K562 (cell line): ENCODE measurements around the gene CXCL1. TPM values are rescaled to one million over a fixed set of nuclear protein-coding genes. Genes with fewer than 3 reads are reported as not detected.

Experiments
- ATAC-seq: fragments of 200-7000 bp; cut with Tn5 transposase; 3 replicates; pipeline ENCODE4 v1.9.1; 2020; ENCODE audit warnings: moderate library complexity
- BruUV-seq: library from RNA; stranded (reverse); fragments of 400-500 nt; replicated peaks from 2 replicates; lab custom pipeline; 2021; lab: Mats Ljungman, UMichigan
- CTCF ChIA-PET: fragments of 300-600 bp; formaldehyde crosslinking; extraction: SDS; loops from one replicate; lab custom pipeline; 2021; ENCODE audit warnings: low intra/inter-chr PET ratio; lab: Yijun Ruan, JAX
- POLR2A ChIA-PET: fragments of 300-600, 350-650 bp; sonication (Branson Sonifier 250); formaldehyde crosslinking; extraction: SDS; loops from one replicate; lab custom pipeline; 2021; ENCODE audit warnings: antibody characterized with exemption, inconsistent platforms; lab: Yijun Ruan, JAX
- DNase-seq, 4 experiments: peaks; one replicate each; pipeline versions ENCODE4 v3.0.0 to v3.0.0-alpha.2; 2011 to 2018; ENCODE audit warnings: low spot score in 3 of 4, mixed read lengths in 3 of 4; ENCODE audit errors: extremely low read depth in 1 of 4
- FAIRE-seq: peaks from 2 replicates; lab custom pipeline; 2011; peaks lifted over from hg19 to GRCh38; lab: Jason Lieb, UNC
- H2AFZ ChIP-seq: 2 replicates; pipeline ENCODE4 v1.6.0; 2011; ENCODE audit warnings: low read depth, low read length, control low read depth, inconsistent platforms
- H3K27ac ChIP-seq: fragments of 200-600 bp; 3 replicates; pipeline ENCODE4 v1.8.0; 2011; ENCODE audit warnings: low read depth, mild to moderate bottlenecking, control low read depth, inconsistent platforms, low read length, moderate library complexity, mixed read lengths; ENCODE audit errors: extremely low read depth
- H3K27me3 ChIP-seq, 2 experiments: fragments of 300-600 bp in 1 of 2; 2 replicates in 1 of 2; 3 replicates in 1 of 2; pipeline versions ENCODE4 v1.6.0 to v1.8.0; 2011; ENCODE audit warnings: inconsistent platforms in 2 of 2, low read length in 2 of 2, mild to moderate bottlenecking in 1 of 2, mixed read lengths in 1 of 2, moderate library complexity in 1 of 2; ENCODE audit not compliant: control insufficient read depth in 2 of 2, insufficient read depth in 2 of 2
- H3K36me3 ChIP-seq: fragments of 300-600 bp; 3 replicates; pipeline ENCODE4 v1.8.0; 2011; ENCODE audit warnings: mild to moderate bottlenecking, low read length, inconsistent platforms; ENCODE audit not compliant: control insufficient read depth, insufficient read depth
- H3K4me1 ChIP-seq, 2 experiments: fragments of 200-600 bp in 1 of 2; replicated peaks in 1 of 2; 2 replicates in 1 of 2; 3 replicates in 1 of 2; pipeline versions ENCODE4 v1.5.1 to v1.8.0; 2011; ENCODE audit warnings: inconsistent platforms in 2 of 2, low read length in 2 of 2, mild to moderate bottlenecking in 1 of 2, mixed read lengths in 1 of 2, moderate library complexity in 1 of 2; ENCODE audit not compliant: control insufficient read depth in 2 of 2, insufficient read depth in 2 of 2
- H3K4me2 ChIP-seq: 2 replicates; pipeline ENCODE4 v1.6.1; 2011; ENCODE audit warnings: low read length, control low read depth, inconsistent platforms, mixed read lengths; ENCODE audit not compliant: insufficient read depth
- H3K4me3 ChIP-seq: fragments of 200-600 bp; sonication (generic), shearing (Covaris generic); 2 replicates; pipeline ENCODE4 v1.5.1; 2016; ENCODE audit warnings: control low read depth, inconsistent platforms
- H3K79me2 ChIP-seq: fragments of 200-600 bp; 3 replicates; pipeline ENCODE4 v1.8.0; 2011; ENCODE audit warnings: low read length, inconsistent platforms; ENCODE audit not compliant: control insufficient read depth, insufficient read depth
- H3K9ac ChIP-seq, 2 experiments: 2 replicates each; pipeline versions ENCODE4 v1.6.0 to v1.6.1; 2011; ENCODE audit warnings: low read depth in 2 of 2, low read length in 2 of 2, control low read depth in 1 of 2, inconsistent platforms in 1 of 2, mild to moderate bottlenecking in 1 of 2, mixed read lengths in 1 of 2; ENCODE audit not compliant: insufficient read depth in 1 of 2
- H3K9me1 ChIP-seq: one replicate; pipeline ENCODE4 v1.6.0; 2011; ENCODE audit warnings: inconsistent platforms, mild to moderate bottlenecking, low read length, moderate library complexity; ENCODE audit not compliant: control insufficient read depth, insufficient read depth
- H3K9me3 ChIP-seq: replicated peaks from 2 replicates; pipeline ENCODE4 v1.5.1; 2011; ENCODE audit warnings: low read depth, low read length, inconsistent platforms; ENCODE audit not compliant: control insufficient read depth, insufficient read depth
- H4K20me1 ChIP-seq: replicated peaks from 2 replicates; pipeline ENCODE4 v1.6.1; 2011; ENCODE audit warnings: low read length, inconsistent platforms, mixed read lengths; ENCODE audit not compliant: control insufficient read depth, insufficient read depth
- HMBOX1 ChIP-seq: sonication (generic); IDR thresholded peaks from 2 replicates; pipeline ENCODE4 v1.6.1; 2016
- ILF3 ChIP-seq: fragments of 450-650 bp; IDR thresholded peaks from 2 replicates; pipeline ENCODE4 v1.6.1; 2018; ENCODE audit warnings: antibody characterized with exemption, mild to moderate bottlenecking, moderate library complexity, borderline replicate concordance
- JUNB ChIP-seq: fragments of 450-650 bp; formaldehyde crosslinking; conservative IDR thresholded peaks from 2 replicates; pipeline ENCODE4 v1.4.0; 2020; ENCODE audit warnings: mild to moderate bottlenecking
- NKRF ChIP-seq: fragments of 450-650 bp; IDR thresholded peaks from 2 replicates; pipeline ENCODE4 v1.6.1; 2016; ENCODE audit warnings: borderline replicate concordance
- RBBP5 ChIP-seq: fragments of 200-600 bp; sonication (generic); IDR thresholded peaks from 2 replicates; pipeline ENCODE4 v1.6.1; 2012; ENCODE audit warnings: borderline replicate concordance, mild to moderate bottlenecking, low read length, control low read depth, inconsistent platforms; ENCODE audit not compliant: insufficient read depth, poor library complexity, severe bottlenecking
- ZBTB2 ChIP-seq: fragments of 450-650 bp; IDR thresholded peaks from 2 replicates; pipeline ENCODE4 v1.6.1; 2016; ENCODE audit warnings: antibody characterized with exemption
- ZFP36 ChIP-seq: fragments of 150-350 bp; IDR thresholded peaks from 2 replicates; pipeline ENCODE4 v1.6.1; 2018; ENCODE audit warnings: low read length, low read depth; ENCODE audit not compliant: partially characterized antibody
- ZNF165 ChIP-seq: fragments of 250-450 bp; sonication (Bioruptor Pico); IDR thresholded peaks from 2 replicates; pipeline ENCODE4 v1.4.0; 2020; ENCODE audit warnings: borderline replicate concordance
- ZNF778 ChIP-seq: fragments of 450-650 bp; formaldehyde crosslinking; IDR thresholded peaks from 2 replicates; pipeline ENCODE4 v1.4.0; 2020; ENCODE audit warnings: mild to moderate bottlenecking, moderate library complexity
- WGBS: fragments of 100-300 bp; shearing (Covaris generic); methylation state at CpG from one replicate; pipeline ENCODE4 v1.1.6; 2016; ENCODE audit warnings: low coverage, mixed read lengths; ENCODE audit not compliant: insufficient coverage; ENCODE audit errors: missing lambda C conversion rate; 5-methylcytosine and 5-hydroxymethylcytosine counted together
- in situ Hi-C: fragments of 300-500 bp; cut with MboI; formaldehyde crosslinking; loops from 4 replicates; pipeline ENCODE4 v1.15.0; 2018; ENCODE audit warnings: inconsistent platforms, mixed read lengths
- intact Hi-C: fragments of 100-400 bp; cut with micrococcal nuclease; formaldehyde crosslinking; loops from 2 replicates; pipeline ENCODE4 v1.14.2; 2022
- polyA plus RNA-seq, 8 experiments: library from polyadenylated mRNA; depleted of rRNA in 4 of 8; stranded (reverse) in 5 of 8; unstranded in 3 of 8; fragments of >200 nt; fragmentation: Nextera tagmentation in 2 of 8; fragmentation: Illumina TruSeq in 1 of 8; extraction: Ambion mirVana in 2 of 8; extraction: Trizol in 1 of 8; gene quantifications; 2 replicates each; pipeline versions ENCODE4 v1.2.1 to v1.2.3, GENCODE V29; 2011 to 2014; ENCODE audit warnings: inconsistent platforms in 1 of 8, missing spikeins in 1 of 8
- total RNA-seq, 7 experiments: library from RNA; depleted of rRNA in 6 of 7; stranded (reverse); fragments of >200 nt in 6 of 7; fragmentation: Illumina TruSeq in 2 of 7; extraction: Trizol in 2 of 7; gene quantifications; 2 replicates each; pipeline versions ENCODE4 v1.2.1 to v1.2.3, GENCODE V29; 2011 to 2021; ENCODE audit warnings: low replicate concordance in 1 of 7

The CXCL1 gene
- total and polyA plus RNA-seq, 9 of the 15 experiments (the other 6 are each of a cell fraction or from before 2014, with no cell fraction given), result 0.07 to 2.2 (median 0.32) TPM; not detected in 3

GRCh38 chr4:73859614-73860088 is 9.5 kb upstream of the CXCL1 start:
- peak; percentile 23 for FAIRE-seq
- H3K27ac ChIP-seq, result no peak overlapping the region

GRCh38 chr4:73860181-73860580 is 9.0 kb upstream of the CXCL1 start:
- in situ Hi-C loops (no loop called here), intact Hi-C loops (no loop called here)
- Histone ChIP-seq H3K27ac (no peak overlapping the region), H3K4me3 (no peak overlapping the region), H3K4me1 (no peaks in the 10 kb centered on the region; a peak in 1 of 5 replicates), H3K36me3 (no peaks in the 10 kb centered on the region), H3K79me2 (no peaks in the 10 kb centered on the region), H3K27me3 (no peaks in the 10 kb centered on the region), H4K20me1 (no peaks in the 10 kb centered on the region), H3K9ac (no peak overlapping the region), H3K9me1 (no peaks in the 10 kb centered on the region), H2AFZ (no peak overlapping the region), H3K9me3 (no peaks in the 10 kb centered on the region), H3K4me2 (no peak overlapping the region)
- ATAC-seq (no peak), FAIRE-seq (no peak), DNase-seq (no peak)
- no TSS peak for BruUV-seq
- POLR2A ChIA-PET, result interaction anchor here (1.5 to 1.8 kb wide), 3 partner anchors 9 to 28 kb away, joined by 3 to 4 read pairs (median 3); partner anchors contain the start of gene CXCL1
- WGBS, result 34% methylated on average over 4 of the region's 4 CpGs
- CTCF ChIA-PET, result no interaction called here
- TF ChIP-seq RBBP5 (no peak), ZBTB2 (no peak), JUNB (CRISPR knock-in tag) (no peak), ILF3 (no peak), NKRF (no peak), ZFP36 (no peak), ZNF778 (CRISPR knock-in tag) (no peak)

More at GRCh38 chr4:73859614-73860088, 9.5 kb upstream of the CXCL1 start:
- H3K79me2 ChIP-seq, result no peaks in the 10 kb centered on the region
- BruUV-seq, result no TSS peak
- H2AFZ ChIP-seq, result no peak overlapping the region
- in situ Hi-C loops, result no loop called here
- H3K9me1 ChIP-seq, result no peaks in the 10 kb centered on the region
- H3K27me3 ChIP-seq, result no peaks in the 10 kb centered on the region
- no peak overlapping the region for H3K9ac ChIP-seq
- H4K20me1 ChIP-seq, result no peaks in the 10 kb centered on the region
- H3K4me1 ChIP-seq, result no peaks in the 10 kb centered on the region
- no peak for DNase-seq
- CTCF ChIA-PET, result no interaction called here
- no peak overlapping the region for H3K4me2 ChIP-seq
- no peak for ATAC-seq
- TF ChIP-seq ZNF165 (CRISPR knock-in tag) (no peak), HMBOX1 (peak; percentile 32; the same call in 1 of the 2 replicates)
- POLR2A ChIA-PET, result interaction anchor here (0.6 to 1.8 kb wide), 5 partner anchors 9 to 177 kb away, joined by 3 to 4 read pairs (median 3); partner anchors contain the start of gene CXCL1
- no peak overlapping the region for H3K4me3 ChIP-seq
- H3K9me3 ChIP-seq, result no peaks in the 10 kb centered on the region
- intact Hi-C loops, result no loop called here
- H3K36me3 ChIP-seq, result no peaks in the 10 kb centered on the region
